A673 (cell line): Measurements from ENCODE around the gene EPHA5. TPM values are rescaled to one million over a fixed set of nuclear protein-coding genes. Genes with fewer than 3 reads are reported as not detected.

Experiments
- BruUV-seq: library from RNA; stranded (reverse); fragments of 400-500 nt; replicated peaks from 2 replicates; lab custom pipeline; 2021; lab: Mats Ljungman, UMichigan
- CTCF ChIA-PET: fragments of 300-600 bp; sonication (Branson Sonifier 250); formaldehyde crosslinking; loops from one replicate; lab custom pipeline; 2022; ENCODE audit warnings: antibody characterized with exemption; lab: Charles Lee
- POLR2A ChIA-PET: fragments of 300-600 bp; sonication (Branson Sonifier 250); formaldehyde crosslinking; loops from one replicate; lab custom pipeline; 2022; ENCODE audit warnings: antibody characterized with exemption; ENCODE audit not compliant: low non-redundant PET; lab: Charles Lee
- DNase-seq: peaks from one replicate; pipeline ENCODE4 v3.0.0-alpha.2; 2015; ENCODE audit warnings: low spot score
- H3K27ac ChIP-seq: fragments of 200-600 bp; sonication (generic); 2 replicates; pipeline ENCODE4 v1.5.1; 2016; ENCODE audit warnings: mixed run types, low read depth, mild to moderate bottlenecking, mixed read lengths, antibody characterized with exemption, low read length; ENCODE audit not compliant: poor library complexity, severe bottlenecking
- H3K27me3 ChIP-seq: fragments of 200-600 bp; sonication (generic); replicated peaks from 2 replicates; pipeline ENCODE4 v1.6.1; 2017; ENCODE audit warnings: mixed run types, low read depth, mild to moderate bottlenecking, mixed read lengths, antibody characterized with exemption, low read length; ENCODE audit not compliant: insufficient read depth, poor library complexity
- H3K36me3 ChIP-seq: fragments of 200-600 bp; sonication (generic); 2 replicates; pipeline ENCODE4 v1.6.1; 2016; ENCODE audit warnings: mixed run types, mild to moderate bottlenecking, mixed read lengths, antibody characterized with exemption, low read length; ENCODE audit not compliant: insufficient read depth, poor library complexity, severe bottlenecking
- H3K4me1 ChIP-seq: fragments of 200-600 bp; sonication (generic); 2 replicates; pipeline ENCODE4 v1.6.1; 2017; ENCODE audit warnings: mixed run types, mild to moderate bottlenecking, mixed read lengths, antibody characterized with exemption, low read length; ENCODE audit not compliant: insufficient read depth, poor library complexity, severe bottlenecking
- H3K4me3 ChIP-seq: fragments of 200-600 bp; sonication (generic); 2 replicates; pipeline ENCODE4 v1.5.1; 2016; ENCODE audit warnings: low read depth, mixed run types, mild to moderate bottlenecking, mixed read lengths, low read length; ENCODE audit not compliant: poor library complexity, severe bottlenecking
- H3K9me3 ChIP-seq: fragments of 200-600 bp; sonication (generic); 2 replicates; pipeline ENCODE4 v1.6.1; 2016; ENCODE audit warnings: mixed run types, low read depth, mild to moderate bottlenecking, mixed read lengths, antibody characterized with exemption, low read length; ENCODE audit not compliant: poor library complexity, severe bottlenecking
- CTCF ChIP-seq: fragments of 300-800, 200-600 bp; sonication (generic); conservative IDR thresholded peaks from 2 replicates; pipeline ENCODE4 v1.5.1; 2017; ENCODE audit warnings: low read depth, mild to moderate bottlenecking, antibody characterized with exemption, low read length, moderate library complexity, mixed read lengths
- EZH2 ChIP-seq: fragments of 200-600 bp; sonication (generic); IDR thresholded peaks from 2 replicates; pipeline ENCODE4 v1.6.1; 2017; ENCODE audit warnings: borderline replicate concordance, low read depth, mild to moderate bottlenecking, mixed read lengths, antibody characterized with exemption, low read length; ENCODE audit not compliant: poor library complexity, severe bottlenecking
- intact Hi-C: fragments of 100-400 bp; cut with micrococcal nuclease; formaldehyde crosslinking; loops from one replicate; pipeline ENCODE4 v1.10.0; 2022; ENCODE audit not compliant: unreplicated experiment
- total RNA-seq: library from RNA; stranded (reverse); gene quantifications from 2 replicates; pipeline ENCODE4 v1.2.3, GENCODE V29; 2021

Gene EPHA5
- total RNA-seq, 1 experiment from 2014 or later, result 6.0 TPM

- Histone ChIP-seq H3K4me3 (no peak overlapping the region), H3K36me3 (no peaks in the 10 kb centered on the region), H3K9me3 (no peaks in the 10 kb centered on the region), H3K27me3 (no peaks in the 10 kb centered on the region), H3K27ac (no peak overlapping the region), H3K4me1 (no peaks in the 10 kb centered on the region)
- BruUV-seq, result no TSS peak
- ChIA-PET POLR2A (no interaction called here), CTCF (no interaction called here)
- DNase-seq, result peak; percentile 23
- intact Hi-C loops, result no loop called here
- TF ChIP-seq EZH2, result no peak
- no peak for TF ChIP-seq CTCF
Observed at GRCh38 chr4:65344278-65344825, 325.9 kb downstream of the EPHA5 start.

GRCh38 chr4:65343342-65343741 is 326.9 kb downstream of the EPHA5 start:
- POLR2A ChIA-PET, result no interaction called here
- Histone ChIP-seq H3K27ac (no peak overlapping the region), H3K36me3 (no peaks in the 10 kb centered on the region), H3K4me3 (no peak overlapping the region), H3K27me3 (no peaks in the 10 kb centered on the region), H3K9me3 (no peaks in the 10 kb centered on the region), H3K4me1 (no peaks in the 10 kb centered on the region)
- TF ChIP-seq EZH2 (no peak), CTCF (no peak)
- no peak for DNase-seq
- CTCF ChIA-PET, result no interaction called here
- BruUV-seq, result no TSS peak
- intact Hi-C loops, result no loop called here

- Histone ChIP-seq H3K9me3 (no peaks in the 10 kb centered on the region), H3K36me3 (no peaks in the 10 kb centered on the region), H3K4me1 (no peaks in the 10 kb centered on the region), H3K27ac (no peak overlapping the region), H3K4me3 (no peak overlapping the region), H3K27me3 (no peaks in the 10 kb centered on the region)
- CTCF ChIA-PET, result no interaction called here
- no peak for DNase-seq
- intact Hi-C loops, result no loop called here
- no TSS peak for BruUV-seq
- POLR2A ChIA-PET, result no interaction called here
- TF ChIP-seq CTCF (no peak), EZH2 (no peak)
Observed at GRCh38 chr4:65341557-65341956, 328.7 kb downstream of the EPHA5 start.
